ENCODE measurements around the gene SMU1.
"Not testable (repeated sequence)": the region's sequence is repeated elsewhere in the genome, so short reads cannot be mapped to it uniquely, and the experiment has no call there.

Gene SMU1

DNA sequence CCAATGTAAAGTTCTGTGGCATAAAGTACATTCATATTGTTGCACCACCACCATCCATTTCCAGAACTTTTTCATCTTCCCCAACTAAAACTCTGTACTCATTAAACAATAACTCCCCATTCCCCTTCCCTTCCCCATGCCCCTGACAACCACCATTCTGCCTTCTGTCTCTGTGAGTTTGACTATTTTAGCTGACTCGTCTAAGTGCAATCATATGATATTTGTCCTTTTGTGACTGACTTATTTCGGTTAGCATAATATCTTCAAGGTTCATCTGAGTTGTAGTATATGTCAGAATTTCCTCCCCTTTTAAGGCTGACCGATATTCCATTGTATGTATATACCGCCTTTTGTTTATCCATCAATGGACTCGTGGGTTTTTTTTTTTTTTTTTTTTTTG lies 29.0 kb upstream of the SMU1 start:
- no peak for ATAC-seq

DNA sequence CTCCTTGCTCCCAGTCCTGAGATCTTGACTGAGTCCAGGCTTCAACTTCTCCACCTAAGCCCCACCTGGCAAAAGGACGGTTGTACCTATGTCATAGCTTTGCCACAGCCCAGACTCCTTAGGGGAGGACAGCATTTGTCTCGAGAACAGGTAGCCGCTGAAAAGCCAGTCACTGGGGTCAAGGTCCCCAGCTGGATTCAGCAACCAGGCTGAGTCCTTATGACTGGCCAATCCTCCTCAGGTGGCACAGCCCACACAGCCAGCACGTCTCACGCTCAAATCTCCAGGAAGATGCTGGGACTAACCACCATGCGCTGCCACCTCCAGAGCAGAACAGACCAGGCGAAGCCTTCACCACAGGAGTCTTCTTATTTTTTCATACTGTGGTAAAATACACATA lies 27.9 kb upstream of the SMU1 start:
- no peak for ATAC-seq

DNA sequence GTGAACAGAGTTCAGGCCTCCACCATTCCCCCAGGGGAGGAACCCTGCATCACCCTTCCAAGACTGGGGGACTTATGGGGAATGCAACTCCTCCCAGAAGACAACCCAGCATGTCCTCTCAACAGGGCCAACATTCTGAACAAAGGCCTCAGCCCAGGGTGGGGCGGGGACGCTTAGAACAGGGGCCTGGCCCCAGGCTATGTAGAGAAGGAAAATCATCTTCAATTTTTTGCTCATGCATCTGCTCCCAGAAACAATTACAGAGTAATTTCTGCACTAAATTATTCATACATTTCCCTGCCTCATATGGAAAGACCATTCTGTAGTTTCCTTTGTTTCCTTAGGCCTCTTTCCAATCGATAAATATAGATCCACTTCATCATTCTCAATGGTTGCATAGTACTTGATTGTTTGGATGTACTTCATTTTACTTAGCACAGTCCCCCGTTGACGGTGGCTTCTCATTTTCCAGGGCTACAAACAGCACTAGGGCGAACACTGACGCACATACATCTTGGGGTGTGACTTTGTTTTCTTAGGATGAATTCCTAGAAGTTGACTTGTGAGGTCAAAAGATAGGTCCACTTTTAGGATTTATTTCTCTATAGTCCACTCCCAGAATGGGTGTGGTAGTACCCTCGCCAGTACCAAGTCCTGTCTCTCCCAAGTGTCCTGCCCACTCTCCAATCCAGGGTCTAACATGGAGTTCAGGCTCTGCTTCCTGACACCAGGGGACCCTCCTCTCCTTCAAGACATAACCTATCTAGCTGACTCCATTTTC lies 27.2 kb upstream of the SMU1 start:
- ATAC-seq, result no peak

DNA sequence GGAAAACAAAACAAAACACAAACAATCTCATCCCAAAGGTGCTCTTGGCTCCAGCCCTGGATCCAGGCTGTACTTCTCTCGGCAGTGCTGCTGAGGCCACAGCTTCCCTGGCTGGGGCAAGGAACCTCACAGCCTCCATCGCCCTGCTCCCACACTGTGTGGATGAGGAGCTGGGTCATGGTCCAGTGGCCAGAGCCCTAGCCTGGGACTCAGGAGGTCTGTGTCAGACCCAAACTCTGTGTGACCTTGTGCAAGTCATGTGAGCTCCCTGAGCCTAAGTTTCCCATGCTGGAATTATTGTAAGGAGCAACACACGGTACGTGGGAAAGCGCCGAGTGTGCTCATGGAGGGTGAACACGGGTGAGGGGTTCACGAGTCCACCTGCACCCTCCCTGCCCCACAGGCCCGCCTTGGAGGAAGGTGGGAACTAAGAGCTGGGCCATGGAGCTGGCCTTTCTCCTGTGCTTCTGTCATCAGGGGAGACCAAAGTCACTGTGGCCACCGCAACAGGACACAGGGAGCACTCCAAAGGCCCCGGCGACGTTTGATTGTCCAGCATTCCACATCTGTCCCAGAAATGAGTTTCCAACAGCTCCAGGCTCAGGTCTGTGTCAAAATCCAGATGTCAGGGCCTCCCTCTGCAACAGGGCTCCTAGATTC lies 26.2 kb upstream of the SMU1 start:
- ATAC-seq, result no peak

DNA sequence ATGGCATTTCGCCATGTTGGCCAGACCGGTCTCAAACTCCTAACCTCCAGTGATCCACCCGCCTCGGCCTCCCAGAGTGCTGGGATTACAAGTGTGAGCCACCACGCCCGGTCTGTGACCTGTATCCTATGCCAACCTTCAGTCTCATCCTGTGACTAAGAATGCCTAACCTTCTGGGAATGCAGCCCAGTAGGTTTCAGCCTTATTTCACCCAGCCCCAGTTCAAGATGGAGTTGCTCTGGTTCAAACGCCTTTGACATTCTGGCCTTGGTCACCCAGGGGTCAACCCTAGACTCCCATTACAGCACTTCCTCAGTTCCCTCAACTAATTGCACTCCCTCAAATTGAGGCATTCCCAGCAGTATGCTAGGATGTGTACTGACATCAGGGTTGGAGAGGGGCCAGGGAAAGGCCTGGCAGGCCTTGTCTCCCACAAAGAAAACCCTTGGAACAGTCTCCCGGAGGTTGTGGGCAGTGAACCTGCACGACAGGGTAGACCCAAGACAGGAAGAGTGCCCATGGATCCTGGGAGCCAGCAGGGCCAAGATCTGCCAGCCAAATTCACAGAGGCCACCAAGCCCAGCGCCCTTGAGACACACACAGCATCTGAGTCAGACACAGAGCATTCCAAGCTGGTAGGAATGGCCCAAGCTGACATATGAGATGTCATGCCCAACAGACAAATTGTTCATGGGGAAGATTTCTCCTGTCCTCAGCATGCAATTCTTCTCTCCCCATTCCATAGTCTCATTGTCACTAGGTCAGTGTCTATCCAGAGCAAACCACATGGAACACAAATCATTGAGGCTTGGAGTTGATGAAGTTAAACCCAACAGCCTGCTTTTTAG lies 24.9 kb upstream of the SMU1 start:
- ATAC-seq, result no peak

DNA sequence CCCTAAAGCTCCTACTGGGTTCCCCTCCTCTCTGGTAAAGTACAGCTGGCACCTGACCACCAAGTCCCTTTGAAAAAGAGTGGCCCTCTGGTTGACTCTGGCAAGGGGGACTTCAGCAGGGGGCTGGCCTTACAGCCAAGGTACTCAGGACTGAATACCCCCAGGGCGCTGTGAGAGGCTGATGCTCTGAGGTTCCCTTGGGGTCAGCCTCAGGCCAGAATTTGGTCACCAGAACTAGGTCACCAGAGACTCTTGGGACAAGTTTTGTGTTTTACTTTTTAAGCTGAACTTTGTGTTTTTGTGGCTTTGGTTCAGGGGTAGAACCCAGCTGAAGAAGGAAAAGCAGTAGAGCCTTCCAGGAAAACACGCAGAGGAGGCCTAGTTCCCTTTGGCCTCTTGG lies 23.3 kb upstream of the SMU1 start:
- no peak for ATAC-seq

DNA sequence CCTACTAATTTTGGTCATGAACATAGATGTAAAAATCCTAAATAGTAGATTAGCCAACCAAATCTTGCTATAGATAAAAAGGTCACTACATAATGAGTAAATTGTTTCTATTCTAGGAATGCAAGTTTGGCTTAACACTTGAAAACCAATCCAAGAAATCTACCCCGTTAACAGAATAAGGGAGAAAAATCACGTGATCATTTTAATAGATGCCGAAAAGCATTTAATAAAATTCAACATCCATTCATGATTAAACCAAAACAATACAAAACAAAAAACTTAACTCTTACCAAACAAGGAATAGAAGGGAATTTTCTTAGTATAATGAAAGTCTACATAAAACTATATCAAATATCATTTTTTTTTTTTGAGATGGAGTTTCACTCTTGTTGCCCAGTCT lies 20.7 kb upstream of the SMU1 start:
- ATAC-seq, result no peak

DNA sequence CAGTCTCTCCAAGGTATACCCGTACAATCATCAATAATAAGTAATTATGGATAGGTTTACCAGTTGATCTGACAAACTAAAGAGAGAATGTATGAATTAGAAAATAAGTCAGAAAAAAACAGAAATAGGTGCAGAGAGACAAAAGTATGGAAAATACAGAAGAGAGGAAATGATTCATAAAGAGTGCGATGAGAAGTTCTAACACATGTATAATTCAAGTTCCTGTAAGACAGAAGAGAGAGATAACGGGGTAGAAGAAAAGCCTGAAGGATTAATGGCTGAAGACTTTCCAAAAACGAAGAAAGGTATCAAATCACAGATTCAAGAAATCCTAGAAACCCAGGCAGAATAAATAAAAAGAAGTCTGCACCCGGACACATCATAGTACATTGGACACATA lies 16.2 kb upstream of the SMU1 start:
- no peak for ATAC-seq

DNA sequence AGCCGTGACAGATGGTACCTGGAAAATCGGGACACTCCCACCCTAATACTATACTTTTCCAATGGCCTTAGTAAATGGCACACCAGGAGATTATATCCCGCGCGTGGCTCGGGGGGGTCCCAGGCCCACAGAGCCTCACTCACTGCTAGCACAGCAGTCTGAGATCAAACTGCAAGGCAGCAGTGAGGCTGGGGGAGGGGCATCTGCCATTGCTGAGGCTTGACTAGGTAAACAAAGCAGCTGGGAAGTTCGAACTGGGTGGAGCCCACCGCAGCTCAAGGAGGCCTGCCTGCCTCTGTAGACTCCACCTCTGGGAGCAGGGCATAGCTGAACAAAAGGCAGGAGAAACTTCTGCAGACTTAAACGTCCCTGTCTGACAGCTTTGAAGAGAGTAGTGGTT lies 9.2 kb upstream of the SMU1 start:
- not testable (repeated sequence) for ATAC-seq

DNA sequence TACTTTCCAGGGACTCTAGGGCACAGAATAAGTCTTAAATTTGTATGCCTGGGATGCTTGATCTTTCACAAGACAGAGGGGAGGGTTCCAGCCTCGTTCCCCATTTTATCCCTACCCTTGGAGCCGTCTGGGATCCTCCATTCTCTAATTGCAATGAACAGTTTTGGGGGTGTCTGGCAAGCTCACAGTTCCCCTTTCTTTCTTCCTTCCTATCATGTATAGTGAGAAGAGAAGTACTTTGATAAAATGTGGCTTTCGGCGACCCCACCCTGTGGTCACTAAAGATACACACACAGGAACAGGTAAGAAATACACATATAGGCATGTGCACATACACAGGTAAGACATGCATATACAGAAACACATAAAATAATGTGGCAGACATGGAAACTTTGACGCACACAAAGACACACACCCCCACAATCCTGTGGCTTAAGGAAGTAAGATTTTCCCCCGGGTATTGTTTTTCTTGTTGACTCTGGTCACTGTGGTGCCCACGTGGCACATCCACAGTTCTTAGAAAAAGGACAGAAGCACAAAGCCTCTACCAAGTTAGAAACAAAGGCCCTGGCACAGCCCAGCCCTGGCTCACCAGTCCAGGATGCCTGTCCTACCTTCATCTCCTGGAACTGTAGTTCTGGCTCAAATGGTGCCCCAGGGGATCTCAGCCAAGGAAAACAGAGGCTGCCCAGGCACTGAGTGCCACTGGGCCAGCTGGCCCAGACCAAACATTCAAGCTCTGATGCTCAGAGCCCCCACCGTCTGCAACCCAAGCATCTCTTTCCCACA lies 6.3 kb upstream of the SMU1 start:
- ATAC-seq, result no peak

DNA sequence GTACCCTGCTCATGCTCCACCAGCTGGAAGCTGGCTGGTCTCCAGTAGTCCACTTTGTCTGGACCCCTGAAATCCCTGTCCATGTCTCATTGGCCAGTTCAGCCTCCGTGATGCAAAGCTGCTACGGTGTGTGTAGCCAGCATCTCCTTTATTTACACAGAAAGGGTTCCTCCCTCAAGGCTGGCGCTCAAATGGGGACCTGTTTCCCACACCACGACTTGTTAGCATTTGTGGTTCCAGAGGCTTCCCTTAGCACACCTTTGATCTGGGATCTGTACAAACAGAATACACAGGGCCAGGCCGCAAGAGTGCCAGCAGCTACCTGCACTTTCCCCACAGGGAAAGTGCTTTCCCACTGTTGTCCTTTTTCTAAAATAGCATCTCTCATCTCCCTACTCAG lies 5.7 kb upstream of the SMU1 start:
- no peak for ATAC-seq

DNA sequence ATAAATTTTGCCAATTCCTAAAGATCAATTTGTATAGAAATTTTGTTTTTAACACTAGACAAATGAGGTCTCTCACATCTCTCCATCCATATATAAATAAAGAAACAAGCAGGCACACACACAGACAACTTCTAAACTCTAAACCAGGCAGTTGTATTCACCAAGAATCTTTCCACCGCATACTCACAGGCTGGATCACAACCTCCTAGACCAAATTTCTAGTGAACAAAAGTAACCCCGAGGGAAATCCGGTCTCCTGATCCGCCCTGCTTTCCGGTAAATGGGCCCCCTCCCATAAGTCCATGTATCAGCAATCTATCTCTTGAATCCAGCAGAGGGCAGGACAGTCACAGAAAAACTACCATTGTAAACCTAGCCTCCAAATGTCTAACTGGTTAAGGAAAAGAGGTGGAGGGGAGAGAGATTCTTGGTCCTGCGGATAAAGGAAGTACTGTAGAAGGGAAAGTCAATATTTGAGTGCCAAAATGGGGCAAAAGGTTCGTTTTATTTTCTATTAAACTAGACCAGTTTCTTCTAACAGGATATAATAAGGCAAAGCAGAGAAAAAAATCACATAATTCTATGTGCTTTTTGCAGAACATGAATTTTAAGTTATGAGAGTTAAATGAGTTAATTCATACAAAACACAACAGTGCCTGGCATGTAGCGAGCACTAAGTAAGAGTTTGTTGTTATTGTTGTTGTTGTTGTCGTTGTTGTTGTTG lies 4.8 kb upstream of the SMU1 start:
- peak; percentile 41 to 47 for ATAC-seq

DNA sequence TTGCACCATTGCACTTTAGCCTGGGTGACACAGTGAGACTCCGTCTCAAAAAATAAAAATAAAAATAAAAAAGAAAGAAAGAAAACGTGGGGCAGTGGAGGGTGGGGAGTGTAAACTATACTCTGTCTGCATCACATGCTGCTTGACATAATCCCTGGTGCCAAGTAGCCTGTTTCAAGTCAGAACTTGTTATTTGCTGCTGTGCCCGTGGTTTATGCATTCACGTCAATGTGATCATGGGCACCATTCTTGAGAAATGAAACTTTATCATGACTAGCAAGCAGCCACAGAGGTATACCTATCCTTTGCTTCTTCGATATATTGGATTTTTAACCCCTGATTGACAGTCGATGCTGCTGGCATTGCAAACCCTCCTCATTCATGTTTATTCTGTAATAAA lies 4.1 kb upstream of the SMU1 start:
- no peak for ATAC-seq

DNA sequence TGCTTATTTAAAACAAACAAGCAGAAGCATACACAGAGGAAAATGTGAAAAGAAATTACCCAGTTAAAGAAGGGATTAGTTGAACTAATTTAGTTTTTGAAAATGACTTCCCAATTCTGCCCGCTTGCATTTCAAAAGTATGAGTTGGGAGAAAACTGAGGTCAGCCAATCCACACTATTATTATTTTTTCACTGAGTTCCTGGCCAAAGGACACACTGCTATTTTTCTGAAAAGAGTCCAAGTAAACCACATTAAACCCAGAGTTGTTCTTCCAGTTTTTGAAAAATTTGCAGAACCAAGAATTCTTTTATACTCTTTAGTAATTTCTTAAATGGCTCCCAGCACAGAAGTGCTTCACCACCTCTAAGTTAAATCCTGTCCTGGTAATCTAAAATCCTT lies 7.5 kb downstream of the SMU1 start:
- no peak for ATAC-seq

DNA sequence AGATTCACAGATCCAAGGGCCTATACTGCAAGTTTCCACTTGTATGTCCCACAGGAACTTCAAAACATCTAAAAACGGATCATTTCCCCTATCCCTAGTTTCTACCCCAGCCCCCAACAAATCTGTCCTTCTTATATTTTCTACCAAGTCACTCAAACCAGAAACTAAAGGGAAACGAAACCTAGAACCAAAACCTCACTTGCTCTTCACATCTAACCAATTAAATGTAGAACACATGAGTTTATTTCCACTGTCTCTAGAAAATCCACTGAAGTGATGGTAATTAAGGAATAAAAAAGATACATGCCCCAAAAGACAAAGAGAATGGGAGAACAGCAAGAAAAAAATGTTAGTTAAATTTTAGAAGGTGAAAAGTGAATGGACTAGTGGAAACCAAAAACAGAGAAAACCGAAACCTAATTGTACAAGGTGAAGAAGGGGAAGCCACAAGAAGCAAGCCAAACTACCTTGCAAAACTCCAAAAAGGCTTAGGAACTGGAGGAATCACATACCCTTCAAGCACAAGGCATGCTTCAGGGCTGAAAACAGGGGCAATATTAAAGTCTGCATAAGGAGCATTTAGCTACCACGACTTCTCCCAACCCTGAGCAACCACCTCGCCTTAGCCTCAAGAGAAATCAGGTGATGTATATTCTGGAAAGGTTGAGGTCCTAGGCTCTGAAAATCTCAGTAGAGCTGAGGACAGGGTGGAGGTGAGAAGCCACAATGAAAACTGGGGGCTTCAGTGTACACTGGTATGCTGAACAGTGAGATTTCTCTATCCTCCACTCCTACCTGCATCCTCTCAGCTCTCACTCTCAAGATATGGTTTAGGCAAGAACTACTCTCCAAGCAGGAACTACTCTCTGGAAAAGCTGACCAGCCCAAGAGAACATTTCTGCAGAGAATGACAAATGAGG lies 11.1 kb downstream of the SMU1 start:
- no peak for ATAC-seq

DNA sequence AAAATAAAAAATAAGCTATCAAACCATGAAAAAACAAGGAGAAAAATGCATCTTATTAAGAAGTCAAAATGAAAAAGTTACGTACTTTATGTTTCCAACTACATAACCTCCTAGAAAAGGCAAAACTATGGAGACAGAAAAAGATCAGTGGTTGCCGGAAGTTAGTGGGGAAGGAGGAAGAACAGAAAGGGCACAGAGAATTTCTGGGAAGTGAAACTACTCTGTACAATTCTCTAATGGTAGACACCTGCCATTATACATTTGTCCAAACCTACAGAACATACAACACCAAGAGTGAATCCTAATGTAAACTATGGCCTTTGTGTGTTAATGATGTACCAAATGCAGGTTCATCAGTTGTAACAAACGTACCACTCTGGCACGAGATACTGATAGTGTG lies 25.3 kb downstream of the SMU1 start:
- no peak for ATAC-seq

DNA sequence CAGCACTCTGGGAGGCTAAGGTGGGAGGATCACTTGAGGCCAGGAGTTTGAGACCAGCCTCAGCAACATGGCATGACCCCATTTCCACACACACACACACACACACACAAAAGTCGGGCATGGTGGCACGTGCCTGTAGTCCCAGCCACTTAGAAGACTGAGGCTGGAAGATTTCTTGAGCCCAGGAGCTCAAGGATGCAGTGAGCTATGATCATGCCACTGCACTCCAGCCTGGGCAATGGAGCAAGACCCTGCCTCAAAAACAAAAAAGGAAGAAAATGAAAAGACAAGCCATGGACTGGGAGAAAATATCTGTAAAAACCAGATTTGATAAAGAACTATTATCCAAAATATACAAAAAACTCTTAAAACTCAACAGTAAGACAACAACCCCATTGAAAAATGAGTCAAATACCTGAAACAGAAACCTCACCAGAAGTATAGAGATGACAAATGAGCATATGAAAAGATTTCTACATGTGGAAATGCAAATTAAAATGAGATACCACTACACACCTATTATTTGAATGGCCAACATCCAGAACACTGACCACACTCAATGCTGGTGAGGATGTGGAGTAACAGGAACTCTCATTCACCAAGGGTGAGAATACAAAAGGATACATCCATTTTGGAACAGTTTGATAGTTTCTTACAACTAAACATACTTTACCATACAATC lies 26.7 kb downstream of the SMU1 start:
- ATAC-seq, result peak; percentile 60 to 79

DNA sequence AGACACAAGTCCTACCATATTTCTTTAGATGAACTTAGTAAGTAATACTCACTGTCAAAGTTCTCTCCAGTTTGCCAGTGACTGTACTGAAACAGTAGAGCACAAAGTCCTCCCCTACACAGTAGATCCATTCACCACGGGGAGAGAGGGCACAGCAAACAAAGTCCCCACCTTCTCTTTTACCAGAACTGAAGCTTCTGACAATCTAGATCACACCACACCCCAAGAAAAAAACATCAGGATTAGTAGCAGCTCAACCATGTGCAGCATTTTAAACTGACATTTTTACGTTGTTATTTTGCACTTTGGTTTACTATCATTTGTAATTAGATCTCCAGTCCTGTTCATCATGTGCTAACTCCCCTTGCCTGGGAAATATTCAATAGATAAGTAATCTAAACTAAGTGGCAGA lies 28.4 kb downstream of the SMU1 start:
- no peak for ATAC-seq

DNA sequence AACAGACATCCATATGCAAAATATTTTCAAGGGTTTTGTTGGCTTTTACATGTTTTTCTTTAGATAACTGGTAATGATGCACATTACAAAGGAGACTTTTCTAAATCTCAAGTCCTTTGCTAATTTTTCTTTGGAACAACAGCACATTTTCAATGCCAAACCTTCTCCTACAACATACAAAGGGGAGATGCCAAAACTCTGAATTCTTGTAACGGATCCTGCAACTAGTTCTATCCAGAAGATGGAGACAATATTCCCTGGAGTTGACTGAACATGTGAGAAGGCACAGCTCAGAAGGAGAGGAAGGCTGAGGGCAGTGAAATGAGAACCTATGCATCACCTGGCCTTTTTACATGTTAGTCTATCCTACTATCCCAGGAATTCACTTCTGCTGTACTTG lies 30.4 kb downstream of the SMU1 start:
- ATAC-seq, result no peak

DNA sequence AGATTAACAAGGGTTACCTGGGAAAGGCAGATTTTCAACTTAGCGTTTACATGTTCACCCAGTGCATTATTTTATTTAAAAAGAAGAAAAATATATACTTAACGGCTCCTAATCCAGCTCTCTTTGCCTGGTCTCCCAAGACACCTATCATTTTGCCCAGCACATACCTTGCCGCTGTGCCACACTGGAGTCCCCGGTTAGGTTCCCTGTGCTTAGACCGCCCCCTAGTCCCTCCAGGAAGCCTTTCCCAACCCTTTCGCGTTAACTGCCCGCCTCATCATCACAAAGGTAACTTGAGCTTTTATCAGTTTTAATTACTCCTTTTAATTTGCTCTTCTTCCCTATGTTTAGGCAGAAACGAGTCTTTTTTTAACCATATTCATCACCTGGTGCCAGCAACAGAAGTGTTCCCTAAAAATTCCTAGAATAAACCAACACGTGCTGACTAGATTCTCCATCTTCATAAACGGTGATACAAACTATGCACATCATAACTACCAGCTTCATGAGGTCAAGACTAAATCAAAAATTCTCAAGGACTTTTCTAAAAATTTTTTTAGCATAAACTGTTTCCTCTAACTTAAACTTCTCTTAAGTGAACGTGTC lies 31.7 kb downstream of the SMU1 start:
- no peak for ATAC-seq
